ENCODE measurements around the gene LRP5.

Gene LRP5

GRCh38 chr11:68385128-68385527, 72.7 kb downstream of the LRP5 start:
- no peak for TF ChIP-seq CTCF (IDR thresholded peaks at IDR 0.05)
- peaks cover 5 to 6% of the 10 kb centered on the region in 2 experiments for H3K4me1 ChIP-seq (ENCODE audit: control insufficient read depth in 1 of 2, insufficient read depth in 1 of 2, low read depth in 1 of 2, low read length in 1 of 2)
- peaks cover 16% of the 10 kb centered on the region for H3K27me3 ChIP-seq

GRCh38 chr11:68386331-68386978, 74.1 kb downstream of the LRP5 start:
- no peak for TF ChIP-seq CTCF (IDR thresholded peaks at IDR 0.05)
- Histone ChIP-seq H3K4me3 (ENCODE audit: low read depth in 1 of 2, low read length in 1 of 2) (no peak overlapping the region), H3K27me3 (peaks cover 3% of the 10 kb centered on the region), H3K4me1 (ENCODE audit: control insufficient read depth in 1 of 2, insufficient read depth in 1 of 2, low read depth in 1 of 2, low read length in 1 of 2) (no peaks in the 10 kb centered on the region), H3K27ac (no peak overlapping the region), H3K36me3 (no peaks in the 10 kb centered on the region), H3K9me3 (no peaks in the 10 kb centered on the region)

More at GRCh38 chr11:68385128-68385527, 72.7 kb downstream of the LRP5 start:
- H3K36me3 ChIP-seq = no peaks in the 10 kb centered on the region
- no peak overlapping the region for H3K4me3 ChIP-seq (ENCODE audit: low read depth in 1 of 2, low read length in 1 of 2)
- no peaks in the 10 kb centered on the region for H3K9me3 ChIP-seq
- no peak overlapping the region for H3K27ac ChIP-seq

- Histone ChIP-seq H3K4me3 (ENCODE audit: low read depth in 1 of 2, low read length in 1 of 2) (no peak overlapping the region), H3K9me3 (no peaks in the 10 kb centered on the region), H3K4me1 (ENCODE audit: control insufficient read depth in 1 of 2, insufficient read depth in 1 of 2, low read depth in 1 of 2, low read length in 1 of 2) (no peaks in the 10 kb centered on the region), H3K36me3 (no peaks in the 10 kb centered on the region), H3K27ac (no peak overlapping the region), H3K27me3 (no peaks in the 10 kb centered on the region)
- no peak for TF ChIP-seq CTCF (IDR thresholded peaks at IDR 0.05)
Measured at GRCh38 chr11:68387840-68388239, 75.4 kb downstream of the LRP5 start.

GRCh38 chr11:68388595-68389198, 76.3 kb downstream of the LRP5 start:
- no peak overlapping the region for H3K27ac ChIP-seq

GRCh38 chr11:68390315-68390714, 77.9 kb downstream of the LRP5 start:
- no peak for TF ChIP-seq CTCF (IDR thresholded peaks at IDR 0.05)
- Histone ChIP-seq H3K27ac (no peak overlapping the region), H3K36me3 (no peaks in the 10 kb centered on the region)

More at GRCh38 chr11:68388595-68389198, 76.3 kb downstream of the LRP5 start:
- H3K36me3 ChIP-seq = no peaks in the 10 kb centered on the region
- H3K4me1 ChIP-seq (ENCODE audit: control insufficient read depth in 1 of 2, insufficient read depth in 1 of 2, low read depth in 1 of 2, low read length in 1 of 2) = no peaks in the 10 kb centered on the region
- H3K27me3 ChIP-seq = no peaks in the 10 kb centered on the region
- H3K4me3 ChIP-seq (ENCODE audit: low read depth in 1 of 2, low read length in 1 of 2) = no peak overlapping the region
- TF ChIP-seq CTCF (IDR thresholded peaks at IDR 0.05) = no peak
- no peaks in the 10 kb centered on the region for H3K9me3 ChIP-seq

More at GRCh38 chr11:68390315-68390714, 77.9 kb downstream of the LRP5 start:
- Histone ChIP-seq H3K4me3 (ENCODE audit: low read depth in 1 of 2, low read length in 1 of 2) (no peak overlapping the region), H3K4me1 (ENCODE audit: control insufficient read depth in 1 of 2, insufficient read depth in 1 of 2, low read depth in 1 of 2, low read length in 1 of 2) (no peaks in the 10 kb centered on the region), H3K27me3 (no peaks in the 10 kb centered on the region), H3K9me3 (no peaks in the 10 kb centered on the region)
